IMR-90 (cell line): ENCODE data around the gene PTPRN2.

Experiments used
- BHLHE40 ChIP-seq: fragments of 150-350 bp; IDR thresholded peaks from 2 replicates; pipeline ENCODE4 v1.6.1; 2016; ENCODE audit warnings: mild to moderate bottlenecking, low read depth, low read length
- POLR2A ChIP-seq: IDR thresholded peaks from 2 replicates; pipeline ENCODE4 v1.6.1; 2012; ENCODE audit warnings: mild to moderate bottlenecking, low read depth, low read length
- RAD21 ChIP-seq: IDR thresholded peaks from 2 replicates; pipeline ENCODE4 v1.6.1; 2012; ENCODE audit warnings: low read length, improper control_type of control experiment
- TF ChIP-seq, protein P1 (sequence below): conservative IDR thresholded peaks from 2 replicates; pipeline ENCODE4 v1.5.1; 2012; ENCODE audit warnings: mild to moderate bottlenecking, low read depth, low read length, improper control_type of control experiment

DNA sequence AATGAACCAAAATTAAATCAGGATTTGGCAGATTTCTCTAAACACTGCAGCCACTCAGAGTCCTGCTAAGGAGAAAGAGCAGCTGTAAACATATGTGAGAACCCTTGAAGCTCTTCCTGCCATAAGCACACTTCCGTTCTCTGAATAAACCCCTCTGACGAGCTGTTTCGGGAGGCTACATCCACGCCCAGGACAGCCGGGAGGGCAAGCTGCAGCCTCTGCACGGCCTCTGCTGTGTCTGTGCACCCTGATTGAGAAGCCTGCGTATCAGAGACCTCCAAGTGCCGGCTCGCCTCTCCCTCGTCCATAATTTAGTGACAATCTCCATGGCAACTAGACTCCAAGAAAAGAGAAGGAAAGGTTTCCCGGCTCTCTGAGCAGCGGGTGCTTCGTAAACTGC is 114.4 kb downstream of the PTPRN2 start:
- no peak for TF ChIP-seq BHLHE40
- TF ChIP-seq, protein P1, sequence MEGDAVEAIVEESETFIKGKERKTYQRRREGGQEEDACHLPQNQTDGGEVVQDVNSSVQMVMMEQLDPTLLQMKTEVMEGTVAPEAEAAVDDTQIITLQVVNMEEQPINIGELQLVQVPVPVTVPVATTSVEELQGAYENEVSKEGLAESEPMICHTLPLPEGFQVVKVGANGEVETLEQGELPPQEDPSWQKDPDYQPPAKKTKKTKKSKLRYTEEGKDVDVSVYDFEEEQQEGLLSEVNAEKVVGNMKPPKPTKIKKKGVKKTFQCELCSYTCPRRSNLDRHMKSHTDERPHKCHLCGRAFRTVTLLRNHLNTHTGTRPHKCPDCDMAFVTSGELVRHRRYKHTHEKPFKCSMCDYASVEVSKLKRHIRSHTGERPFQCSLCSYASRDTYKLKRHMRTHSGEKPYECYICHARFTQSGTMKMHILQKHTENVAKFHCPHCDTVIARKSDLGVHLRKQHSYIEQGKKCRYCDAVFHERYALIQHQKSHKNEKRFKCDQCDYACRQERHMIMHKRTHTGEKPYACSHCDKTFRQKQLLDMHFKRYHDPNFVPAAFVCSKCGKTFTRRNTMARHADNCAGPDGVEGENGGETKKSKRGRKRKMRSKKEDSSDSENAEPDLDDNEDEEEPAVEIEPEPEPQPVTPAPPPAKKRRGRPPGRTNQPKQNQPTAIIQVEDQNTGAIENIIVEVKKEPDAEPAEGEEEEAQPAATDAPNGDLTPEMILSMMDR, result no peak
- no peak for TF ChIP-seq POLR2A
- TF ChIP-seq RAD21, result no peak
